ENCODE results near the gene FBXW10B.
"Not testable (repeated sequence)": the region's sequence is repeated elsewhere in the genome, so short reads cannot be mapped to it uniquely, and the experiment has no call there.

FBXW10B gene

GRCh38 chr17:15650741-15651582 lies 31.5 kb upstream of the FBXW10B start:
- TF ChIP-seq, protein P1, sequence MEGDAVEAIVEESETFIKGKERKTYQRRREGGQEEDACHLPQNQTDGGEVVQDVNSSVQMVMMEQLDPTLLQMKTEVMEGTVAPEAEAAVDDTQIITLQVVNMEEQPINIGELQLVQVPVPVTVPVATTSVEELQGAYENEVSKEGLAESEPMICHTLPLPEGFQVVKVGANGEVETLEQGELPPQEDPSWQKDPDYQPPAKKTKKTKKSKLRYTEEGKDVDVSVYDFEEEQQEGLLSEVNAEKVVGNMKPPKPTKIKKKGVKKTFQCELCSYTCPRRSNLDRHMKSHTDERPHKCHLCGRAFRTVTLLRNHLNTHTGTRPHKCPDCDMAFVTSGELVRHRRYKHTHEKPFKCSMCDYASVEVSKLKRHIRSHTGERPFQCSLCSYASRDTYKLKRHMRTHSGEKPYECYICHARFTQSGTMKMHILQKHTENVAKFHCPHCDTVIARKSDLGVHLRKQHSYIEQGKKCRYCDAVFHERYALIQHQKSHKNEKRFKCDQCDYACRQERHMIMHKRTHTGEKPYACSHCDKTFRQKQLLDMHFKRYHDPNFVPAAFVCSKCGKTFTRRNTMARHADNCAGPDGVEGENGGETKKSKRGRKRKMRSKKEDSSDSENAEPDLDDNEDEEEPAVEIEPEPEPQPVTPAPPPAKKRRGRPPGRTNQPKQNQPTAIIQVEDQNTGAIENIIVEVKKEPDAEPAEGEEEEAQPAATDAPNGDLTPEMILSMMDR (IDR thresholded peaks at IDR 0.05; ENCODE audit: low read depth, low read length) = no peak
- in situ Hi-C loops (cut with HindIII; ENCODE audit: low sequenced_read_pairs) = no loop called here
- peak overlapping the region; percentile 86 for H3K4me3 ChIP-seq (ENCODE audit: low read depth, low read length)
- no peak for DNase-seq (ENCODE audit: low read depth, low spot score)

GRCh38 chr17:15649861-15650421 lies 30.4 kb upstream of the FBXW10B start:
- peak; percentile 41 for DNase-seq (ENCODE audit: low read depth, low spot score)

DNA sequence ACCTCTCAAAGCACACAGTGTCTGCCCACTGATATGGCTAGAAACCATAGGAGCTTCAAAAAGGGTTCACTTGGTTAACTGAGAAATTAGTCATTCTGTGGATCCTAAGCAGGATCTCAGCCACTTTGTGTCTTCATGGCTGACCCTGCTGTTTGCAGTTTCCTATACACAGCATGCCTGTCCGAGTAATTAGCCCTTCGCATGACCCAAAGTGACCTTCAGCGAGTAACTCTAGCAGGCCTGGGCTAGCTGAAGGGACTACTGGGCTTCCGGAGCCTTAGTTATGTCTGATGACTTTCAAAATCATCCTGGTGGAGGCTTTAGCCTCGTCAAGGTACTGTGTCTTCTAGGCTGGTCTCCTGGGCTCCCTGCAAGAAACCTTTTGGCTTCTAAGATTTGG lies 28.9 kb upstream of the FBXW10B start:
- DNase-seq (ENCODE audit: low read depth, low spot score) = no peak
- TF ChIP-seq, protein P1 (IDR thresholded peaks at IDR 0.05; ENCODE audit: low read depth, low read length) = no peak
- in situ Hi-C loops (cut with HindIII; ENCODE audit: low sequenced_read_pairs) = no loop called here
- H3K4me3 ChIP-seq (ENCODE audit: low read depth, low read length) = no peak overlapping the region

More at GRCh38 chr17:15649861-15650421, 30.4 kb upstream of the FBXW10B start:
- TF ChIP-seq, protein P1 (IDR thresholded peaks at IDR 0.05; ENCODE audit: low read depth, low read length) = no peak
- H3K4me3 ChIP-seq (ENCODE audit: low read depth, low read length) = peak overlapping the region; percentile 86
- in situ Hi-C loops (cut with HindIII; ENCODE audit: low sequenced_read_pairs) = no loop called here

DNA sequence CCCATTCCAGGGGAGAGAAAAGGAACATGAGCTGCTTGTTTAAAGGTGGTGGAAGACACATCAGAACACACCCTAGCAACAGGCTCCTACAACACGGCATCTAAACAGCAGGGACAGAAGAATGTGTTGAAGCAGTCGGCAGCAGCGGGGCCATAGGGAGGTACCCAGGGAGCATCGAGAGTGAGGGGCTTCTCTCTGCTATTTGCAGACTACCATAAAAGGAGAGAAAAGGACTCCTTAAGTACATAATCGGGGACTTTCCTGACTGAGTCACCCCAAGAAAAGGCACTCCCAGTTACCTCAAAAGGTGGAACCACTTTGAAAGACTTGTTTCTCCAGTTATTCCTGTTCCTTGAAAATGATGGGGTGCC lies 26.4 kb upstream of the FBXW10B start:
- in situ Hi-C loops (cut with HindIII; ENCODE audit: low sequenced_read_pairs); H3K4me3 ChIP-seq (ENCODE audit: low read depth, low read length): not testable (repeated sequence)
- DNase-seq (ENCODE audit: low read depth, low spot score) = peak; percentile 76

- peak; percentile 70 for DNase-seq (ENCODE audit: low read depth, low spot score)
Measured at GRCh38 chr17:15645099-15645941, 25.8 kb upstream of the FBXW10B start.

DNA sequence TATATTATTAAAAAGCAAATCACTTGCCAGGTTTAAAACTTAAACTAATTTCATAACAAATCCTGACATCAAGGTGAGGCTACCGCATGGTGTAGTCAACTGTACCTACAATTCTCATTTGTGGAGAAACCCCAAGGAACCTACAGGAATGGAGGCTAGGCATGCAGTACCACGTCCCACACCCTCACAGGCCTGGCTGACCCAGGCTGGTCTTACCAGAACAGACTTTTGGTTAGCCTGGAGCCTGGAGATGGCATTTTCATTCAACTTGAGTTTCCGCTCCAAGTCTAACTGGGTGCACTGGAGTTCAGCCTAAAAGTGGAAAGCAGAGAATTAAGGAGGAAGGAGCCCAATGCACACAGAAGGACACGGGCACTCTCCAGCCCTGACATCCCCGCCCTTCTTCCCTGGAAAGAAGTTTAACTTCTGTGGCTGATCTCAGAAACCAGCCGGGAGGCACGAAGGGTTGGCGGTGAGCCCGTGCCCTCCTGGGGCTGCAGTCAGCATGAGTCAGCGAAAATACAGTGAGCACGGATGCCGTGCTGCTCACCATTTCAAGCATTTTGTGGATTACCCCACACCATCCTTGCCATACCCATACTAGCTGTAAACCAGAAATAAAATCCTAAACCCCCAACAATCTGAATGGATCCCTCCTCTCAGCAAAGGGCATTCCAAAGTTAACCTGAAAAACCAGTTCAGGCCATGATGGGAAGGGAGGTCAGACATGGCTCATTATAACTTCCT lies 23.2 kb upstream of the FBXW10B start:
- in situ Hi-C loops (cut with HindIII; ENCODE audit: low sequenced_read_pairs); DNase-seq (ENCODE audit: low read depth, low spot score); H3K4me3 ChIP-seq (ENCODE audit: low read depth, low read length): not testable (repeated sequence)

More at GRCh38 chr17:15645099-15645941, 25.8 kb upstream of the FBXW10B start:
- in situ Hi-C loops (cut with HindIII; ENCODE audit: low sequenced_read_pairs); H3K4me3 ChIP-seq (ENCODE audit: low read depth, low read length): not testable (repeated sequence)

GRCh38 chr17:15642014-15642413 lies 22.5 kb upstream of the FBXW10B start:
- in situ Hi-C loops (cut with HindIII; ENCODE audit: low sequenced_read_pairs); DNase-seq (ENCODE audit: low read depth, low spot score); H3K4me3 ChIP-seq (ENCODE audit: low read depth, low read length): not testable (repeated sequence)

DNA sequence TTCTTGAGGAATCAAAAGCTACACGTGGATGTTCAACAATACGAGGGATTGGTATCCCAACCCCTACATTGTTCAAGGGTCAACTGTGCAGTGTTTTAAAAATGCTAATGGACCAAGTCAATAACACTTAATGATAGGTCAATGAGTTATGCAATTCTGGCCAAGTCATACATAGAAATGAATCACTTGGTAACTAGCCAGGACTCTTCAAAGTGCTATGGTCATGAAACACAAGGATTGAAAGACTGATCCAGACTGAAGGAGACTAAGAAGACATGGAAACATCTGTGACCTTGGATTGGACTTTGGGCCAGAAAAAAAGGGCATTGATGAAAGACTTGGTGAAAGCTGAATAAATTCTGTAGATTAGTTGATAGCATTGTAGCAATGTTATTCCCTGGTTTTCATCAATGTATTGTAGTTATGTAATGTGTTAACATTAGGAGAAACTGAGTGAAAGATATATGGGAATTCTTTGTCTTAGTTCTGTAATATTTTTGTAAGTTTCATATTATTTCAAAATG lies 11.5 kb upstream of the FBXW10B start:
- in situ Hi-C loops (cut with HindIII; ENCODE audit: low sequenced_read_pairs); H3K4me3 ChIP-seq (ENCODE audit: low read depth, low read length); DNase-seq (ENCODE audit: low read depth, low spot score): not testable (repeated sequence)

DNA sequence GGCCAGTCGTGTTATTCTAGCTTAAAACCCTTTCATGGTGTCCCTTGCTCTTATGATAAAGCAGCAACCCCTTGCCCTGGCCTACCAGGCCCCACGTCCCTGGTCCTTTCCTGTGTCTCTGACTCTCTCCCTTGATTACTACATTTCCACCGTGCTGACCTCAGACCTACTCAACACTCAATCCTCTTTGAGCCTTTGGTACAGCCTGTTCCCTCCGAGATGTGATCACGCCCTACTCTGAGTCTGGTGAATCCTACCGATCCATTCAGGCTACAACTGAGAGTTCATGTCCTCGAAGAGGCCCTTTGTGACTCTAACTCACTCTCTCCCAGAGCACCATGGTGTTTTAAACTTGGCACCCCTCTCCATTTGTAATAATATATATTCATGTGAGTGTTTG lies 10.5 kb upstream of the FBXW10B start:
- H3K4me3 ChIP-seq (ENCODE audit: low read depth, low read length); in situ Hi-C loops (cut with HindIII; ENCODE audit: low sequenced_read_pairs); DNase-seq (ENCODE audit: low read depth, low spot score): not testable (repeated sequence)

GRCh38 chr17:15623661-15624209 lies 4.2 kb upstream of the FBXW10B start:
- DNase-seq (ENCODE audit: low read depth, low spot score); H3K4me3 ChIP-seq (ENCODE audit: low read depth, low read length); in situ Hi-C loops (cut with HindIII; ENCODE audit: low sequenced_read_pairs): not testable (repeated sequence)

GRCh38 chr17:15623255-15623654 lies 3.8 kb upstream of the FBXW10B start:
- H3K4me3 ChIP-seq (ENCODE audit: low read depth, low read length); DNase-seq (ENCODE audit: low read depth, low spot score); in situ Hi-C loops (cut with HindIII; ENCODE audit: low sequenced_read_pairs): not testable (repeated sequence)

DNA sequence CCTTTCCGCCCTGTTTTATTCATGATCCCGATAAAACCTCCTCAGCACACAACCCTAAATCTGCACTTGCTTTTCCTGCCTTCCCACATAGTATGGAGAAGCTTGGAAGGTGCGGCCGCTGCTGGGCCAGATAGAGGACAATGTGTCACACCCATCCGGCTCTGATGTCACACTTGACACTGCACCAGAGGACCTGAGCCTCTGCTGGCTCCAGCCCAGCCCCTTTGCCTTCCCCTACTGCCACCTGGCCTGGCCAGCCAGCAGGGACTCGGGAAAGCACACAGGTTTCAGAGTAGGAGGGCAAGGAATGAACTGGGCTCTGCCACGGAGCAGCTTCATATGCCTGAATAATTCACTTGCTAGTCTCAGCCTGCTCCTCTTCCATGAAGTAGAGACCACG lies 2.6 kb upstream of the FBXW10B start:
- in situ Hi-C loops (cut with HindIII; ENCODE audit: low sequenced_read_pairs); DNase-seq (ENCODE audit: low read depth, low spot score); H3K4me3 ChIP-seq (ENCODE audit: low read depth, low read length): not testable (repeated sequence)
